H9 (cell line): ENCODE data around the gene EIF2D. TPM values are rescaled to one million over a fixed set of nuclear protein-coding genes. Genes with fewer than 3 reads are reported as not detected.

Experiments
- DNase-seq: peaks from one replicate; pipeline ENCODE4 v3.0.0-alpha.2; 2017
- H2AFZ ChIP-seq: one replicate; pipeline ENCODE4 v1.6.1; 2013; ENCODE audit warnings: mild to moderate bottlenecking, low read length, control low read depth, moderate library complexity
- H2AK5ac ChIP-seq: 2 replicates; pipeline ENCODE4 v1.6.1; 2013; ENCODE audit warnings: low read length, control low read depth, mixed read lengths; ENCODE audit not compliant: insufficient read length
- H2BK120ac ChIP-seq: one replicate; pipeline ENCODE4 v1.6.1; 2013; ENCODE audit warnings: low read depth, mild to moderate bottlenecking, low read length, control low read depth, inconsistent platforms; ENCODE audit not compliant: poor library complexity, severe bottlenecking
- H2BK12ac ChIP-seq: 2 replicates; pipeline ENCODE4 v1.6.1; 2013; ENCODE audit warnings: low read length, control low read depth, mixed read lengths, low read depth; ENCODE audit not compliant: insufficient read length
- H2BK15ac ChIP-seq: 2 replicates; pipeline ENCODE4 v1.6.1; 2013; ENCODE audit warnings: low read depth, low read length, control low read depth
- H2BK20ac ChIP-seq: one replicate; pipeline ENCODE4 v1.6.1; 2013; ENCODE audit warnings: low read depth, mild to moderate bottlenecking, low read length, control low read depth, inconsistent platforms; ENCODE audit not compliant: poor library complexity, severe bottlenecking
- H2BK5ac ChIP-seq: 2 replicates; pipeline ENCODE4 v1.6.1; 2013; ENCODE audit warnings: low read length, control low read depth, mixed read lengths; ENCODE audit not compliant: insufficient read length
- H3K14ac ChIP-seq: 2 replicates; pipeline ENCODE4 v1.6.1; 2013; ENCODE audit warnings: low read length, control low read depth; ENCODE audit not compliant: insufficient read depth
- H3K18ac ChIP-seq: 2 replicates; pipeline ENCODE4 v1.6.1; 2013; ENCODE audit warnings: low read depth, mild to moderate bottlenecking, mixed read lengths, low read length, control low read depth; ENCODE audit not compliant: insufficient read length
- H3K23ac ChIP-seq: 2 replicates; pipeline ENCODE4 v1.6.1; 2013; ENCODE audit warnings: low read length, control low read depth, mixed read lengths, low read depth; ENCODE audit not compliant: insufficient read length
- H3K23me2 ChIP-seq: 2 replicates; pipeline ENCODE4 v1.6.1; 2013; ENCODE audit warnings: low read depth, mild to moderate bottlenecking, mixed read lengths, low read length, control low read depth; ENCODE audit not compliant: insufficient read length, poor library complexity, severe bottlenecking
- H3K27ac ChIP-seq: 2 replicates; pipeline ENCODE4 v1.5.1; 2013; ENCODE audit warnings: low read length, control low read depth, mixed read lengths, low read depth; ENCODE audit not compliant: insufficient read length
- H3K27me3 ChIP-seq: 2 replicates; pipeline ENCODE4 v1.6.1; 2013; ENCODE audit warnings: low read length, control low read depth, inconsistent platforms; ENCODE audit not compliant: insufficient read depth
- H3K4ac ChIP-seq: 2 replicates; pipeline ENCODE4 v1.6.1; 2013; ENCODE audit warnings: low read depth, mild to moderate bottlenecking, control low read depth, inconsistent platforms, low read length, moderate library complexity
- H3K4me1 ChIP-seq: 2 replicates; pipeline ENCODE4 v1.6.1; 2013; ENCODE audit warnings: low read length, control low read depth, inconsistent platforms; ENCODE audit not compliant: insufficient read depth
- H3K4me2 ChIP-seq: 2 replicates; pipeline ENCODE4 v1.6.1; 2013; ENCODE audit warnings: low read length, control low read depth, mixed read lengths; ENCODE audit not compliant: insufficient read length, insufficient read depth
- H3K56ac ChIP-seq: 2 replicates; pipeline ENCODE4 v1.6.1; 2013; ENCODE audit warnings: low read depth, mild to moderate bottlenecking, mixed read lengths, low read length, control low read depth; ENCODE audit not compliant: insufficient read length
- H3K79me1 ChIP-seq: 2 replicates; pipeline ENCODE4 v1.6.1; 2013; ENCODE audit warnings: low read depth, mild to moderate bottlenecking, moderate library complexity, low read length, control low read depth, inconsistent platforms; ENCODE audit not compliant: insufficient read depth, poor library complexity, severe bottlenecking
- H3K79me2 ChIP-seq: 2 replicates; pipeline ENCODE4 v1.6.1; 2013; ENCODE audit warnings: low read length, control low read depth, inconsistent platforms; ENCODE audit not compliant: insufficient read depth
- H3K9ac ChIP-seq: 2 replicates; pipeline ENCODE4 v1.6.1; 2013; ENCODE audit warnings: low read length, control low read depth, mixed read lengths; ENCODE audit not compliant: insufficient read length; ENCODE audit errors: extremely low read depth
- H3K9me3 ChIP-seq: one replicate; pipeline ENCODE4 v1.6.1; 2013; ENCODE audit warnings: low read depth, low read length, inconsistent platforms; ENCODE audit not compliant: control insufficient read depth
- H3T11ph ChIP-seq: one replicate; pipeline ENCODE4 v1.6.1; 2013; ENCODE audit warnings: mild to moderate bottlenecking, low read length, control low read depth, inconsistent platforms
- H4K20me1 ChIP-seq: one replicate; pipeline ENCODE4 v1.6.1; 2013; ENCODE audit not compliant: control insufficient read depth, insufficient read length, insufficient read depth
- H4K5ac ChIP-seq: 2 replicates; pipeline ENCODE4 v1.6.1; 2013; ENCODE audit warnings: low read depth, mild to moderate bottlenecking, mixed read lengths, low read length, control low read depth; ENCODE audit not compliant: insufficient read length
- H4K8ac ChIP-seq: replicated peaks from 2 replicates; pipeline ENCODE4 v1.6.1; 2013; ENCODE audit warnings: low read length, control low read depth, mixed read lengths, low read depth; ENCODE audit not compliant: insufficient read length
- H4K91ac ChIP-seq: 2 replicates; pipeline ENCODE4 v1.6.1; 2013; ENCODE audit warnings: low read depth, mild to moderate bottlenecking, moderate library complexity, mixed read lengths, low read length, control low read depth; ENCODE audit not compliant: insufficient read length
- H3K27ac Mint-ChIP-seq, 3 experiments: 2 replicates in 2 of 3; 3 replicates in 1 of 3; pipeline ENCODE4 v1.8.0; 2020 to 2021; ENCODE audit warnings: mixed read lengths in 3 of 3, mild to moderate bottlenecking in 1 of 3, moderate library complexity in 1 of 3
- H3K27me3 Mint-ChIP-seq: 2 replicates; pipeline ENCODE4 v1.8.0; 2021; ENCODE audit warnings: low read depth, mild to moderate bottlenecking, moderate library complexity, mixed read lengths
- H3K36me3 Mint-ChIP-seq, 3 experiments: 2 replicates in 2 of 3; 3 replicates in 1 of 3; pipeline ENCODE4 v1.8.0; 2020 to 2021; ENCODE audit warnings: low read depth in 3 of 3, mixed read lengths in 3 of 3; ENCODE audit not compliant: insufficient read depth in 1 of 3
- H3K4me1 Mint-ChIP-seq, 2 experiments: 2 replicates each; pipeline ENCODE4 v1.8.0; 2020; ENCODE audit warnings: mixed read lengths in 2 of 2
- H3K4me3 Mint-ChIP-seq, 2 experiments: 2 replicates in 1 of 2; 3 replicates in 1 of 2; pipeline ENCODE4 v1.8.0; 2020 to 2021; ENCODE audit warnings: mild to moderate bottlenecking in 2 of 2, mixed read lengths in 2 of 2, moderate library complexity in 1 of 2
- H3K9me3 Mint-ChIP-seq, 2 experiments: 2 replicates in 1 of 2; 3 replicates in 1 of 2; pipeline ENCODE4 v1.8.0; 2020; ENCODE audit warnings: mild to moderate bottlenecking in 2 of 2, mixed read lengths in 2 of 2, moderate library complexity in 1 of 2
- CTCF ChIP-seq: fragments of 200-600 bp; sonication (generic); conservative IDR thresholded peaks from 3 replicates; pipeline ENCODE4 v1.8.0; 2021; ENCODE audit warnings: antibody characterized with exemption, mild to moderate bottlenecking
- WGBS: extraction: QIAGEN DNeasy Blood & Tissue Kit; methylation state at CpG from one replicate; pipeline ENCODE4 v1.1.7; 2013; ENCODE audit warnings: missing lambda C conversion rate, low lambda C conversion rate, mixed read lengths; ENCODE audit not compliant: insufficient read length; ENCODE audit errors: extremely low coverage; 5-methylcytosine and 5-hydroxymethylcytosine counted together
- total RNA-seq: library from RNA; stranded (reverse); gene quantifications from 2 replicates; pipeline ENCODE4 v1.2.1, GENCODE V29; 2021

The EIF2D gene
- total RNA-seq, 1 experiment from 2014 or later, result 35.8 TPM

- H3K23me2 ChIP-seq, result peaks cover 8% of the 10 kb centered on the region
- no peaks in the 10 kb centered on the region for H3K4me1 ChIP-seq
- no peaks in the 10 kb centered on the region for H4K20me1 ChIP-seq
- H3K79me2 ChIP-seq, result no peaks in the 10 kb centered on the region
- Mint-ChIP-seq H3K36me3 (no peaks in the 10 kb centered on the region), H3K27ac (no peak overlapping the region), H3K4me1 (peaks cover 29 to 32% of the 10 kb centered on the region in 2 experiments), H3K4me3 (peak overlapping the region; percentile 68 to 81), H3K27me3 (peaks cover 73% of the 10 kb centered on the region), H3K9me3 (no peaks in the 10 kb centered on the region)
- H3K4ac ChIP-seq, result no peak overlapping the region
- H2BK5ac ChIP-seq, result no peak overlapping the region
- no peak overlapping the region for H3K9ac ChIP-seq
- no peak overlapping the region for H4K5ac ChIP-seq
- no peak overlapping the region for H2BK12ac ChIP-seq
- H3K79me1 ChIP-seq, result no peaks in the 10 kb centered on the region
- TF ChIP-seq CTCF, result no peak
- no peak overlapping the region for H2BK120ac ChIP-seq
- no peaks in the 10 kb centered on the region for H3K9me3 ChIP-seq
- H3K56ac ChIP-seq, result no peak overlapping the region
- no peak for DNase-seq
- no peak overlapping the region for H2BK15ac ChIP-seq
- no peak overlapping the region for H2AK5ac ChIP-seq
- peak overlapping the region; percentile 75 for H3K4me2 ChIP-seq
- H4K91ac ChIP-seq, result no peak overlapping the region
- H3K27me3 ChIP-seq, result peaks cover 6% of the 10 kb centered on the region; the same call in 1 of the 2 replicates
- H3K23ac ChIP-seq, result no peak overlapping the region
- H3K27ac ChIP-seq, result no peak overlapping the region
- H4K8ac ChIP-seq, result no peak overlapping the region
- WGBS, result no CpG with 5 or more reads among the region's 7 CpGs
- no peak overlapping the region for H3T11ph ChIP-seq
- no peak overlapping the region for H3K14ac ChIP-seq
- H3K18ac ChIP-seq, result no peak overlapping the region
- H2BK20ac ChIP-seq, result no peak overlapping the region
- H2AFZ ChIP-seq, result no peak overlapping the region
Observed at GRCh38 chr1:206556047-206556749, 56.1 kb downstream of the EIF2D start.
